NK-92 (cell line): ENCODE measurements around the gene ESYT3.
"Not testable (repeated sequence)": the region's sequence is repeated elsewhere in the genome, so short reads cannot be mapped to it uniquely, and the experiment has no call there.

Experiments
- DNase-seq: peaks from one replicate; lab custom pipeline; 2025; ENCODE audit not compliant: unreplicated experiment; lab: John Stamatoyannopoulos, UW

Gene ESYT3

GRCh38 chr3:138460536-138461205, 26.3 kb downstream of the ESYT3 start:
- DNase-seq = no peak

DNA sequence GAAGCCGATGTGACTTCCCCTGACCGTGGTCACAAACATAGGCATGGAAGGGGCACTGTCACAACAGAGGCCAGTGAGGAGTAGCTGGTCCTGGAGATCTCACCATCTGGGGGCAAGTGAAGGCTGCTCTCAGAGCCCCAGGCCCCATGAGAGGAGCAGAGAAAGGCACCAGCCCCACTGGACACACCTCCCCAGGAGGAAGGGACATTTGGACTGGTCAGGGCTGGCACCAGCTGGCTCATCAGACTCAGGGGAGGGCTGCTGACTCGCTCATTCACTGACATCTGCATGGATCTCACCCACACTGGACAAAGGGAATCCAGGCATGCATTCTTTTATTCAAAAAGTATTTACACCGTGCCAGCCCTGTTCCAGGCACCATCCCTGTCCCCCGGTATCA, 26.8 kb downstream of the ESYT3 start:
- no peak for DNase-seq

- no peak for DNase-seq
These were observed 27.5 kb downstream of the ESYT3 start for GRCh38 chr3:138461896-138462295.

- no peak for DNase-seq
These were observed 29.5 kb downstream of the ESYT3 start for GRCh38 chr3:138463724-138464490.

DNA sequence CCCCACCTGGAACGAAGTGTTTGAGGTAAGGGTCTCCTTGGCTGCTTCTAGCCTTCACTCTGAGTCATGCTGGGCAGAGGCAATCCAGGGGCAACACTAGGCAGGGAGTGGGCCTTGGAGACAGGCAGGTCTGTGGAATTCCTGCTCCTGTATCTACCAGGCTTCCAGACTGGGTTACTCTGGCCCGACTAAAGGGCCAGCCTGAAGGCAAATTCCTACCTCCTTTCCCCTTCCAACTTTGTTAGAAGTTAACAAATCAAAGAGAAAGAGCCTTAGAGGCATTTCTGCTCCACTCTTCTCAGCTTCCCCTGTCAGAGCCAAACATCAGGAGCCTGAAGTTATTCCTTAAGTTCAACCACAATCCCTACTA, 30.1 kb downstream of the ESYT3 start:
- DNase-seq = no peak

DNA sequence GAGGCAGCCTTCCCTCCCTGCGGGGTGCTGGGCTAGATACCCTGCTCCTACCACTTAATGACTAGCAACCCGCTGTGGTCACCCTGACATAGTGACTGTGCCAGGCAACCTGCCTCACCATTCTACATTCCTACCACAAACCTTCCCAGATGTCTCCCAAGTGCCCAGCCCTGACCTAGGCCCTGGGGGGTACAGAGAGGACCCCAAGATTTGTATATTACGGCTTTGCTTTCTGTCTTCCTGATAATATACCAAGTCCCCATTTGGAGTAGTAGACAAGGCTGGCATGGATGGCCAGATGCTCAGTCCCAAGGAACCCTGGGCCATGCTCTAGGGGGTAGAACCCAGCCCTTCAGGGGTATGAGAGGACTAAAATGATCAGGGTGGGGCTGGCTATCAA, 31.0 kb downstream of the ESYT3 start:
- DNase-seq = no peak

DNA sequence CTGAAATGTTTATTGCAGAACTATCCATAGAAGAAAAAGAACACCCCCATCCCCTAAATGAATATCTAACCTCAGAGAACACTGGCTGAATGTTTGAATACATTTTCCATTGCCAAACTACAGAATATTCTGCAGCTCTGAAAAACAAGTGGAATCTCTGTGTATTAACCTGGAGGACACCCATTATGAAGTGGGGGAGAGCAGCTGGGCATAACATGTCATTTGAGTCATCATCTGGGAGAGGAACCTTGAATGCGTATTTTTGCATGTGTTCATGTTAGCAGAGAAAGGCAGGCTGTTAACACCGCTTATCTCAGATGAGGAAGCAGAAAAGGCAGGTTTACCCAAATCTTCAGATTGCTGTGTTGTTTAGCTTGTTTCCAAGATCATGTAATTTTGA, 31.5 kb downstream of the ESYT3 start:
- no peak for DNase-seq

GRCh38 chr3:138467931-138468330, 33.5 kb downstream of the ESYT3 start:
- DNase-seq = no peak

GRCh38 chr3:138468451-138468850, 34.0 kb downstream of the ESYT3 start:
- DNase-seq = no peak

GRCh38 chr3:138468886-138469285, 34.5 kb downstream of the ESYT3 start:
- DNase-seq = no peak

DNA sequence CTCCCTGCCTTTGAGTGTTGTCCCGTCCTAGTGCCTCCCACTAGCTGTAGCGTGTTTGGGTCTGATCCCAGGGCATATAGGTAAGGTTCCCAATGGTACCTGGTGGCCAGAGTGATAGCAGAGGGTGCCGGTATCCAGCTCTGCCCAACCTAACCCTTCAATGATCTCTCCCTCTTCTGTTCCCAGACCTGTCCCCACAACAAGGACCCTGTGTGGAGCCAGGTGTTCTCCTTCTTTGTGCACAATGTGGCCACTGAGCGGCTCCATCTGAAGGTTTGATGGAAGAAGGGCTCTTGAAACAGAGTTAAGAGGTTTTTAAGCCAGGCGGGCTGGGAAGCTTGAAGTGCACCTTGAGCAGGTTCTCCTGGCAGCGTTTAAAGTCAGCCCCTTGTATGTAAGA, 35.5 kb downstream of the ESYT3 start:
- DNase-seq = no peak

DNA sequence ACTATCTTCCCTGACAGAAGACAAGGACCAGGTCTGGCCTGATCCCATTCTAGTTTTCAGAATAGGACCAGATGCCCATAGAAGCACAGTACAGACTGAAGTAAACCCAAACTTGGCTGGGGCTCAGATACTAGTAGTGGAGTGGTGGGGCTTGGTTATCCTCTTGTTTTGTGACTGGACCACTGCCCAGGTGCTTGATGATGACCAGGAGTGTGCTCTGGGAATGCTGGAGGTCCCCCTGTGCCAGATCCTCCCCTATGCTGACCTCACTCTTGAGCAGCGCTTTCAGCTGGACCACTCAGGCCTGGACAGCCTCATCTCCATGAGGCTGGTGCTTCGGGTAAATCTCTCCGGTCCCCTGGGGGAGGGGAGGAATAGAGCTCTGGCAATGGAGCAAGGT, 36.3 kb downstream of the ESYT3 start:
- no peak for DNase-seq

GRCh38 chr3:138471481-138471880, 37.1 kb downstream of the ESYT3 start:
- no peak for DNase-seq

DNA sequence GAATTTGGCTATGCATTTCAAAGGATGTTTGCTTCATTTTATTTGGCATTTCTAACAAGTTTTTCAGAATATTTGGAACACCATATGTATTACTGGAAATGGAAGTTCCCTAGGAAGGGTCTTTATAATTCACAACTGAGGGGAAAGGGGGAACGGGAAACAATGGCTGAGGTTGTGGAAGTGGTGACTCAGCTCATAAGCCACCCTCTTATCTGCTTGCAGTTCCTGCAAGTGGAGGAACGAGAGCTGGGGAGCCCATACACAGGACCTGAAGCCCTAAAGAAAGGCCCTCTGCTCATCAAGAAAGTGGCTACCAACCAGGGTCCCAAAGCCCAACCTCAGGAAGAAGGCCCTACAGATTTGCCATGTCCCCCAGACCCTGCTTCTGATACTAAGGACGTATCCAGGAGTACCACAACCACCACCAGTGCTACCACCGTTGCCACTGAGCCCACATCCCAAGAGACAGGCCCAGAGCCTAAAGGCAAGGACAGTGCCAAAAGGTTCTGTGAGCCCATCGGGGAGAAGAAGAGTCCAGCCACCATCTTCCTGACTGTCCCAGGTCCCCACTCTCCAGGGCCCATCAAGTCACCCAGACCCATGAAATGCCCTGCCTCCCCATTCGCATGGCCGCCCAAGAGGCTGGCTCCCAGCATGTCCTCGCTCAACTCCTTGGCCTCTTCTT, 37.9 kb downstream of the ESYT3 start:
- no peak for DNase-seq

DNA sequence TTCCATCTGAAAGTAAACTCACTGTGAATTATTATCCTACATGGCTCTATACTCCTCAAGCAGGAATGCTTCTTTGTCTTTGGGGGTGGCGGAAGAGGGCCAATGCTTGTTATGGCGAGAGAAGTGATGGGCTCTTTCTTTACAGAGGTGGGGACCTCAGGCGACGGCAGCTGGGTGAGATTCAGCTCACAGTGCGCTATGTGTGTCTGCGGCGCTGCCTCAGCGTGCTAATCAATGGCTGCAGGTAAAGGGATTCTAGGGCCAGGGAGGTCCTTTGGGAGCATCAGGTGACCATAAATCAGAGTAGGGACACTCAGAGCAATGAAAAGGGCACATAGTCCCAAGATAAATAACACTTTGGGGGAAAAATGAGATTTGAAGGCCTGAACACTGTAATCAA, 39.0 kb downstream of the ESYT3 start:
- DNase-seq = no peak

DNA sequence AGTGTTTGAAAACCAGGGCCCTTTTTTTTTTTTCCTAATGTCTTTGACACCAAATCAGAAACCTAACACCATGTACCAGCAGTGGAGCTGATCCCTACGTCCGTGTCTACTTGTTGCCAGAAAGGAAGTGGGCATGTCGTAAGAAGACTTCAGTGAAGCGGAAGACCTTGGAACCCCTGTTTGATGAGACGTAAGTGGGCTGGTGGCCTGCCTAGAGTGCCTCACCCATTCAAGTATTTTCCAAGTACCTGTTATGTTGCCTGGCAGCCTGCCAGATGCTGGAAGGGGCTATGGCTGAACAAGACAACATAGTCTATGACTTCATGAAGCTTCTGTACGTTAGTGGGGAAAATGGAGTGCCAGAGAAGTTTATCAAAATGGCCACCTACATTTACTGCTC, 39.7 kb downstream of the ESYT3 start:
- DNase-seq = no peak

GRCh38 chr3:138476526-138476925, 42.1 kb downstream of the ESYT3 start:
- no peak for DNase-seq

DNA sequence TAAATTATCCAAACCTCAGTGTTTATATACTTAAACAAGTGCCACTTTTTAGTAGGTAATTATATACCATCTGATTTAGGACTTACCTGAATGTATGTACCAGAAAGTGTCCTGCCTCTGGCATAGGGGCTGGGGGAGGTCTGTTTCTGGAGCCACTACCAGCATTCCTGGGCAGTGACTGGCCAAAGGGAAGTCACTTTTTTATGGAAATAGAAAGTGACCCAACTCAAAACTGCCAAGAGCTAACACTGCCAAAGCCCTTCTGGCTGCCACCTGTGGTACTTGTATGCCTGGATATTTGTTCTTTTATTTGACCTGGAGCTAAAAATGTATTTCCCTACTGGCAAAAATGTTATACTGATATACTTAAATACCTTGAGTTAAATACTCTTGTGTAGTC, 42.7 kb downstream of the ESYT3 start:
- no peak for DNase-seq

DNA sequence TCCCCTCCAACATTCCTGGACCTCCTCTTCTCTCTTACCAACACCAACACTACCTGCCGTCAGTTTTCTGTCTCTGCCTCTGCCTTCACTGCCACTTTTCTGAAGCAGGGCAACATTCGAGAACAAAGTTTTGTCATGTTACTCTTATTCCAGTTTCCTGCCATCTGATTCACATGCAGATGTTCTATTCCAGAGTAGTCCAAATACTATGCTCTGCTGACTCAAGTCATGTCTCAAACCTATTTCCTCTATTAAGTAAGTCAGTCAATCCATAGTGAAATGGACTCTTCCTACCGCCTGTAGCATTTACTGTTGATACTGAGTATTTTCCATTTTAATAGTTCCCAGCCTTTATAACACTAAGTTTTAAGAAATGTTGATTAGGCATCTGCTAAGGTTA, 43.4 kb downstream of the ESYT3 start:
- DNase-seq = no peak

GRCh38 chr3:138479438-138479863, 45.0 kb downstream of the ESYT3 start:
- no peak for DNase-seq

GRCh38 chr3:138484672-138485071, 50.3 kb downstream of the ESYT3 start:
- not testable (repeated sequence) for DNase-seq

DNA sequence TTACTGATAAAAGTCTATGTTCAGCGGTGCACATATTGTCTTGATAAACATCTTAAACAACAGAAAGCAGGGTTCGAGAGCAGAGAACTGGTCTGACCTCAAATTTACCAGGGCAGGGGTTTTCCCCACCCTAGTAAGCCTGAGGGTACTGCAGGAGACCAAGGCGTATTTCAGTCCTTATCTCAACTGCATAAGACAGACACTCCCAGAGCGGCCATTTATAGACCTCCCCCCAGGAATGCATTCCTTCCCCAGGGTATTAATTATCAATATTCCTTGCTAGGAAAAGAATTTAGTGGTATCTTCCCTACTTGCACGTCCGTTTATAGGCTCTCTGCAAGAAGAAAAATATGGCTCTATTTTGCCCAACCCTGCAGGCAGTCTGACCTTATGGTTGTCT, 52.2 kb downstream of the ESYT3 start:
- DNase-seq = not testable (repeated sequence)
